SU-DHL-6 (cell line): ENCODE measurements around the gene RGPD4.

Experiments used
- H2AFZ ChIP-seq: fragments of 200-600 bp; sonication (generic); 2 replicates; pipeline ENCODE4 v1.6.1; 2014; ENCODE audit warnings: low read depth, mild to moderate bottlenecking, moderate library complexity, mixed read lengths, antibody characterized with exemption, low read length; ENCODE audit not compliant: severe bottlenecking
- H3F3A ChIP-seq: fragments of 200-600 bp; shearing (Covaris generic); 2 replicates; pipeline ENCODE4 v1.6.0; 2016; ENCODE audit warnings: antibody characterized with exemption, mild to moderate bottlenecking; ENCODE audit not compliant: insufficient read depth
- H3K27ac ChIP-seq: fragments of 200-600 bp; sonication (generic); 2 replicates; pipeline ENCODE4 v1.5.1; 2016; ENCODE audit warnings: low read depth, mild to moderate bottlenecking, low read length, moderate library complexity, mixed read lengths
- H3K27me3 ChIP-seq: fragments of 200-600 bp; sonication (generic), shearing (Covaris generic); 2 replicates; pipeline ENCODE4 v1.6.0; 2014; ENCODE audit warnings: mild to moderate bottlenecking, low read length
- H3K36me3 ChIP-seq: fragments of 200-600 bp; sonication (generic); 2 replicates; pipeline ENCODE4 v1.6.1; 2014; ENCODE audit warnings: mild to moderate bottlenecking, low read length, mixed read lengths
- H3K4me2 ChIP-seq: fragments of 300-600, 200-600 bp; shearing (Covaris generic), sonication (generic); 2 replicates; pipeline ENCODE4 v1.6.0; 2014; ENCODE audit warnings: low read length, low read depth, mild to moderate bottlenecking; ENCODE audit not compliant: poor library complexity, severe bottlenecking
- H3K4me3 ChIP-seq: fragments of 200-600 bp; sonication (generic); 2 replicates; pipeline ENCODE4 v1.5.1; 2014; ENCODE audit warnings: antibody characterized with exemption, low read length, mild to moderate bottlenecking, mixed read lengths; ENCODE audit not compliant: insufficient read depth, poor library complexity, severe bottlenecking
- H3K79me2 ChIP-seq: fragments of 200-600 bp; sonication (generic); 2 replicates; pipeline ENCODE4 v1.6.1; 2014; ENCODE audit warnings: mild to moderate bottlenecking, low read length, moderate library complexity; ENCODE audit not compliant: insufficient read depth
- H3K9ac ChIP-seq: fragments of 200-600 bp; sonication (generic); 2 replicates; pipeline ENCODE4 v1.7.0; 2014; ENCODE audit warnings: mild to moderate bottlenecking, low read length
- H3K9me2 ChIP-seq: fragments of 200-600 bp; sonication (generic); replicated peaks from 2 replicates; pipeline ENCODE4 v1.6.1; 2014; ENCODE audit warnings: low read length; ENCODE audit not compliant: insufficient read depth
- H3K9me3 ChIP-seq: fragments of 200-600 bp; sonication (generic); 2 replicates; pipeline ENCODE4 v1.6.1; 2014; ENCODE audit warnings: low read length, mixed read lengths; ENCODE audit not compliant: insufficient read depth
- H4K20me1 ChIP-seq: fragments of 200-600 bp; sonication (generic); 2 replicates; pipeline ENCODE4 v1.6.1; 2014; ENCODE audit warnings: low read depth, mild to moderate bottlenecking, antibody characterized with exemption, low read length, moderate library complexity, mixed read lengths
- EZH2phosphoT487 ChIP-seq: fragments of 200-600 bp; sonication (generic), shearing (Covaris generic); conservative IDR thresholded peaks from 2 replicates; pipeline ENCODE4 v1.6.1; 2018; ENCODE audit warnings: mild to moderate bottlenecking, antibody characterized with exemption, low read length, moderate library complexity, mixed read lengths
- TF ChIP-seq, protein P1 (sequence below): fragments of 200-600 bp; sonication (generic); IDR thresholded peaks from one replicate; pipeline ENCODE4 v1.5.1; 2017; ENCODE audit warnings: antibody characterized with exemption, mild to moderate bottlenecking, low read length, moderate library complexity; ENCODE audit not compliant: insufficient read depth, poor library complexity, severe bottlenecking

The RGPD4 gene

DNA sequence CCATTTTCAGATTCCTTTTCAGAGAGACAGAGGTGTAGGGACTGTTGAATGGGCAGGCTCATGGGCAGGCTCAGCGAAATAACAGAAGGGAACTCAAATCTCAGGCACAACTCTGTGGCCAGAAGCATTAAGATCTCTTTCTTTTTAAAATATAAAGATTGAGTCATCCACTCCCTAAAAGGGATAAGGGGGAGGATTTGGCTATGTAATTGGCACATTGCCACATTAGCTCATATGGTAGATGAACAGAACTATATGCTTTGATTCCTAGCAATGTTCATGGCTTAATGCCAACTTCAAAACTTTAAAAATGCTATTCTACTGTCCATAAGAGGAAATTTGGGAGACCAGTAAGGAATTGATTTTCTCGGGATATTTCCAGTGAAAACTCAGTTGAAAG, 105.8 kb downstream of the RGPD4 start:
- no peaks in the 10 kb centered on the region for H3K9me2 ChIP-seq
- H3K4me2 ChIP-seq, result no peak overlapping the region
- H3F3A ChIP-seq, result no peaks in the 10 kb centered on the region
- H4K20me1 ChIP-seq, result no peaks in the 10 kb centered on the region
- TF ChIP-seq, protein P1, sequence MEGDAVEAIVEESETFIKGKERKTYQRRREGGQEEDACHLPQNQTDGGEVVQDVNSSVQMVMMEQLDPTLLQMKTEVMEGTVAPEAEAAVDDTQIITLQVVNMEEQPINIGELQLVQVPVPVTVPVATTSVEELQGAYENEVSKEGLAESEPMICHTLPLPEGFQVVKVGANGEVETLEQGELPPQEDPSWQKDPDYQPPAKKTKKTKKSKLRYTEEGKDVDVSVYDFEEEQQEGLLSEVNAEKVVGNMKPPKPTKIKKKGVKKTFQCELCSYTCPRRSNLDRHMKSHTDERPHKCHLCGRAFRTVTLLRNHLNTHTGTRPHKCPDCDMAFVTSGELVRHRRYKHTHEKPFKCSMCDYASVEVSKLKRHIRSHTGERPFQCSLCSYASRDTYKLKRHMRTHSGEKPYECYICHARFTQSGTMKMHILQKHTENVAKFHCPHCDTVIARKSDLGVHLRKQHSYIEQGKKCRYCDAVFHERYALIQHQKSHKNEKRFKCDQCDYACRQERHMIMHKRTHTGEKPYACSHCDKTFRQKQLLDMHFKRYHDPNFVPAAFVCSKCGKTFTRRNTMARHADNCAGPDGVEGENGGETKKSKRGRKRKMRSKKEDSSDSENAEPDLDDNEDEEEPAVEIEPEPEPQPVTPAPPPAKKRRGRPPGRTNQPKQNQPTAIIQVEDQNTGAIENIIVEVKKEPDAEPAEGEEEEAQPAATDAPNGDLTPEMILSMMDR, result no peak
- TF ChIP-seq EZH2phosphoT487, result no peak
- H3K27me3 ChIP-seq, result no peaks in the 10 kb centered on the region
- H3K36me3 ChIP-seq, result no peaks in the 10 kb centered on the region
- H2AFZ ChIP-seq, result no peak overlapping the region
- H3K79me2 ChIP-seq, result no peaks in the 10 kb centered on the region
- no peak overlapping the region for H3K27ac ChIP-seq
- H3K9ac ChIP-seq, result no peak overlapping the region
- no peak overlapping the region for H3K4me3 ChIP-seq
- H3K9me3 ChIP-seq, result no peaks in the 10 kb centered on the region

DNA sequence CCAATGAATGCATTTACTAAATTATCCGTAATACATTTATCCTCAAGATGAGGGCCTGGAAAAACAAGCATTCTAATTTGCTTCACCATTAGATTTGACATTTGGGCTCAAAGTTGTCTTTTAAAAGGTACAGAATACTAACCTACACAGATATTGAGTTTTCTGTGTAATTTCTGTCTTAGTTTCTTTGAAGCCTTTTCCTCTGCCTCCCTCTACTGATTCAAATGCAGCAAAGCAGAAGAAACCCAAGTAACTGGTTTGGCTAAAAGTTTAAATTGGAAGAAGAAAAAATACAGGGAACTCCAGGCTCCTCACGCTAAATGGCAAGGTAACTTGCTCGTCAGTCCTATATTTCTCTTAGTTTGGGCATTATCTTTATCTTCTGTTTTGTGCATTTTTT, 106.3 kb downstream of the RGPD4 start:
- H3F3A ChIP-seq, result no peaks in the 10 kb centered on the region
- no peaks in the 10 kb centered on the region for H3K36me3 ChIP-seq
- H3K27me3 ChIP-seq, result no peaks in the 10 kb centered on the region
- H4K20me1 ChIP-seq, result no peaks in the 10 kb centered on the region
- no peak overlapping the region for H3K4me2 ChIP-seq
- H3K9me3 ChIP-seq, result no peaks in the 10 kb centered on the region
- no peaks in the 10 kb centered on the region for H3K79me2 ChIP-seq
- H3K9me2 ChIP-seq, result no peaks in the 10 kb centered on the region
- no peak overlapping the region for H2AFZ ChIP-seq
- no peak overlapping the region for H3K9ac ChIP-seq
- TF ChIP-seq EZH2phosphoT487, result no peak
- H3K27ac ChIP-seq, result no peak overlapping the region
- no peak overlapping the region for H3K4me3 ChIP-seq

DNA sequence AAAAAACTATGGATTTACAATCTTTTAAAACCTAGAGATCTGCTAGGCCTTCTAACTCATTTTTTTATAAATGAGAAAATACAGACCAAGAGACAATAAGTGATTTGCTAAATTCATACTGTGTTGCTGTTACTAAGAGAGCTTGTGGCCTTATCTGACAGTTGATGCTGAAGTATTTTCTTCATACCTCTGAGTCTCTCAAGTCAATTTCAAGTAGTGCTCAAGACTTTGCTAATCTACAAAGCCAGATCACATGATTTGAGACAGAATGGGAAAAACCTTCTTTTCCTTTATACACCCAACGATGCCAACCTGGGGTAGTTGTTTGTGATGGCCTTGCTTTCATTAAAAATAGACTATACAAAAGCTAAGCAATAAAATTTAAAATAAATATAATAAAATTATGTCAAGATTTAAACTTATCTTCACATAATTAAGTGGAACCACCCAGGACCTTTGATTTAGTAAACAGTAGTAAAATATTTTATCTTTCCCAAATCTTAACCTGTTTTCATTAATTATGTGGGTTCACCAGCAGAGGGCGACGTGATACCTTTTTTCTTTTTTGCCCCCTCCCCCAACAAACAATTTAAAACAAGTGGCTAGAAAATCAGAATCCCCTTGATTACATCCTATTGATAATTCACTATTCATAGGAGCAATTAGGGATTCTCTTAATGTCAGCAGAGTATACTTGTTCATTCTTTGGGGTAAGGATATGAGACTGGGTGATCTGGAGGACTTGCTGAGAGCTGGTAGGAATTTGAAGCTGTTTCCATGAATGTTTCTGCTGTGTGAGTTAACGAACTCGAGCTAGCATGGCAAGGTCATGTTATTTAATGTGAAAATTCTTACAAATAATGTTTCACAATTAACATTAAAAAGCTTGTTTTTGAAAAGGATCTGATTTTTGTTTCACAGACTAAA, 110.0 kb downstream of the RGPD4 start:
- no peak overlapping the region for H3K4me2 ChIP-seq
- no peak overlapping the region for H2AFZ ChIP-seq
- no peaks in the 10 kb centered on the region for H4K20me1 ChIP-seq
- no peak for TF ChIP-seq EZH2phosphoT487
- no peaks in the 10 kb centered on the region for H3K36me3 ChIP-seq
- no peaks in the 10 kb centered on the region for H3K27me3 ChIP-seq
- H3K4me3 ChIP-seq, result no peak overlapping the region
- no peak overlapping the region for H3K9ac ChIP-seq
- H3K27ac ChIP-seq, result no peak overlapping the region
- no peaks in the 10 kb centered on the region for H3K79me2 ChIP-seq
- no peaks in the 10 kb centered on the region for H3K9me2 ChIP-seq
- no peaks in the 10 kb centered on the region for H3K9me3 ChIP-seq
- no peaks in the 10 kb centered on the region for H3F3A ChIP-seq
